HS-27A (cell line): ENCODE measurements around the gene AKR1C1.
"Not testable (repeated sequence)": the region's sequence is repeated elsewhere in the genome, so short reads cannot be mapped to it uniquely, and the experiment has no call there.

Experiments used
- DNase-seq: peaks from one replicate; pipeline ENCODE4 v3.0.0-alpha.2; 2012; ENCODE audit warnings: low read depth, missing footprints

Gene AKR1C1

DNA sequence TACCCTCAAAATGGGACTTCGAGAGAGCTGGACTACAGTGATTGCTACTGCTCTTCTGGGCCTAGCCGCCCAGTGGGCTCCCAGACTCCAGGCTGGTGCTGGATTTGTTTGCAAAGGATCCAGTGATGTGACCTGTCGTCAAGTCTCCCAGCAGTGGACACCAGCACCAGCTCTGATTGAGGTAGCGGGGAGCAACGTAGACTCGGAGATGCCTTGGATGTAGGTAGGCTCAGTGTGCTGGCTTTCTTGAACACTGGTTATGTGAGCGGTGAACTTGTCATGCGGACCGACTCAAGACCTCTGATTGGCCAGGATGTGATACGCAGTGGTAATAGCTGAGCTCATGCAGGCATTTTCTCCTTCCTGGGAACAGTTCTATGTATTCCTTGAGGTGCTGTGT lies 21.0 kb downstream of the AKR1C1 start:
- no peak for DNase-seq

DNA sequence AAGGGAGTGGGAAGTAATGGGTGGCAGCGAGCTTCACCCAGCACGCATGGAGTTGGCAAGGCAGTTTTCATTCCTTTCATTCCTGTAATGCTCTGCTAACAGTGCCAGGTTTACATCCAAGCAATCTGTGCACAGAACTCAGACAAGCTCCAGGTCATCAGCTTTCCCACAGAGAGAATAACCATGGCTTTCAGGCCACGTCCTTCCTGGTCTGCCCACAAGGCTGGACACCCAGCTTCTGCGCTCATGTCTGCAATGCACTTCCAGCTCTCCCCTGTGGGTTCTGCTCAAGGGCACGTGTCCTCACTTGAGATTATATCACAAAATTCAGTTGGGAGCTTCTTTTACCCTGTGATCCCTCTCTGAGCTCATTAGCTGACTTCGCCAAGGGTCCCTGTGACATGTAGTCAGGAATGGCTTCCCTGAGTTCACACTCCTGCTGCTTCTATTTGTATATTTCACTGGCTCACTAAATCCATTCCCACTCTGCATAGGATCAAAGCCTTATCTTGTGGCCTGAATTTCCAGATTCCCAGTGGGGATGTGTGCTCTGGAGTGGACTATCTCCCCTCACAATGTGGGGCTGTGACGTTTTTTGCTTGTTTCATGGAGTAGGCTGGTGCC lies 21.9 kb downstream of the AKR1C1 start:
- DNase-seq: no peak

- DNase-seq: not testable (repeated sequence)
These were observed 24.9 kb downstream of the AKR1C1 start for GRCh38 chr10:4988000-4988641.

DNA sequence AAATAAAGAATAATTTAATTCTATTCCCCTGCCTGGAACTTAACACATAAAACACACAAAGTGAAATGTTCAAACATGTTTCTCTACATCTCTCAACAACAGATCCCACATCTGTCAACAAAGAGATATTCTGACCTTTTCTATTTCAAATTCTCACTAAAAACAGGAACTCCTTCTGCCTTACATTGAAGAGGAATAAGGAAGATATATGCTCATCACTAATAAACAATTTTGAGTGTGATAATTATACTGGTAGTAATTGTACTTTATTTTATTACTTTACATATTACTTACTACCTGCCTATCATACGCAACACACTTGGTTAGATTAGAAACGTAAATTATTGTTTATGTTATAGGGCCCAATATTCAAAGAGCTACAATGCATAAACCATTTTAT lies 27.0 kb downstream of the AKR1C1 start:
- DNase-seq: no peak

GRCh38 chr10:4991463-4991862 lies 28.2 kb downstream of the AKR1C1 start:
- DNase-seq: not testable (repeated sequence)

GRCh38 chr10:4992564-4992963 lies 29.3 kb downstream of the AKR1C1 start:
- not testable (repeated sequence) for DNase-seq

GRCh38 chr10:4994260-4994659 lies 31.0 kb downstream of the AKR1C1 start:
- DNase-seq: not testable (repeated sequence)

DNA sequence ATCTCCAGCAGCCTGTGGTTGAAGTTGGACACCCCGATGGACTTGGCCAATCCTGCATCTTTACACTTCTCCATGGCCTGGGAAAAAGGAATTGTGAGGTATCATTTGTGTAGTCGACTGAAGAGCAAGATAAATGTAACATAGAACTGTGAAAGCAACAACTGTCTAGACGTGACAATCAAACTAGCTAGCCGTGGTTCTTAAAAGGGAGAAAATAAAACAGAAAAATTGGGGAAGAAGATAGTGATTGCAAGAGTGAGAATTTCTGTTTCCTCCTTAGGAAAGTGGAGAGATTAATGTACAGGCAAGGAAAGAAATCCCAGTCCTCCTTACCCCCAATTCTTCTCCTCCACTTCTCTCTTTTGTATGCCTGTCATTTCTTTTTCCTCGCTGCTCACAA lies 35.5 kb downstream of the AKR1C1 start:
- DNase-seq: no peak

- DNase-seq: no peak
These were observed 39.0 kb downstream of the AKR1C1 start for GRCh38 chr10:5002013-5002727.

DNA sequence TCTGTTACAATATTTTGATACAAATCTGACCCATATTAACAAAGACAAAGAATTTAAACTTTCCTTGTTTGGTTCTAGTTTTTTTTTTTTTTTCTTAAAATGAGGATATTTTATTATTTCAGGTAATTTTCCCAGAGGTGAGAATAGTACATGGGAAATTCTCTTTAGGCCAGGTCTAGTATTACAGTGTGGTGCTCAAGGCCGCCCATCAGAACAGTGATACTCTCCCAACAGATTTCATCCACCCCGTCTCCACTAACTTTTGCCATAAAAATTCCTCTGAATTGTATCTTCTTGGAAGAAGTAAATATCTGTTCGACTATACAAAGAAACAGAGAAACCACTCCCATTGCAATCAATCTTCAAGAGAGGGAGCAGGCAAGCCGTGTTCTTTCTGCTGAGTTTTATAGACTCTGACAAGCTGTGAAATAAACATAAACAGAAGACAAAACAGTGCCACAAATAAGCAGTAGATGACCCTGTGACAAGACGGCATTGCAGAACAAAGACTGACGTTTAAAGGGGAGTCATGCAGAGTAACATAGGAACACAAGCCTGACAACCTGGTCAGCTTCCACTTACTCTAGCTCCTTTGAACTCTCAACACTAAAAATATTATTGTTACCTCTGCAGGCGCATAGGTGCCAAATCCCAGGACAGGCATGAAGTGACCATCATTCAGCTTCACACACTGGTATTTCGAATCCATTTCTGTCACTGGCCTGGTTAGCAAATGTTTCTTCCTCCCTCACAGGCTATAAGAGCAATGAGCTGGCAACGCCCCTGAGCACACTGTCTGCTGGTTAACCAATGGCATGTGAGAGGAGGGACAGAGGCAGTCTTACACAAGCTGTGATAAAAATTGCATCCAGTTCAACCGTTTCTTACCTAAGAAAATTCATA lies 40.2 kb downstream of the AKR1C1 start, which contains the start of gene AKR1C2:
Gene AKR1C2, minus strand, starts transcription at position 731 of the 903 bp plus-strand sequence. Its CDS starts 22 bp downstream, at position 709.
- not testable (repeated sequence) for DNase-seq

- not testable (repeated sequence) for DNase-seq
These were observed 40.8 kb downstream of the AKR1C1 start for GRCh38 chr10:5004030-5004385.

DNA sequence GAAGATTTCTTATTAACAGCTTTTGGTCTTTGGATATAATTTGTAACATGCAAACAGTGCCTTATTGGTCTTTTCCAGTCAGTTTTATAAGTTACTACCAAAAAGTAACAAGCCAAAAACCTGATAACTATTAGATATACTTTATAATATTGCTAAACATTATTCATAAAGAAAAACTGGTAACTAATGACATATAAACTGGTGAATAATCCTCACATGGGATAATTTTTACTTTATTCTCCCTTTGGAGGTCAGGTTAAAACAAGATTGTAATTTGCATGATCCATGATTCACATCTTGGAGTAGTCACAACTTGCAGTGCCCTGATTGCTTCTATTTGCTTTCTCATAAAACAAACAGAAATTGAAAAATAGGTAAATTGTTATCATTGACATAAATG lies 41.3 kb downstream of the AKR1C1 start:
- DNase-seq: not testable (repeated sequence)

- DNase-seq: not testable (repeated sequence)
These were observed 45.8 kb downstream of the AKR1C1 start for GRCh38 chr10:5008857-5009548.

- not testable (repeated sequence) for DNase-seq
These were observed 46.8 kb downstream of the AKR1C1 start for GRCh38 chr10:5010043-5010442.

DNA sequence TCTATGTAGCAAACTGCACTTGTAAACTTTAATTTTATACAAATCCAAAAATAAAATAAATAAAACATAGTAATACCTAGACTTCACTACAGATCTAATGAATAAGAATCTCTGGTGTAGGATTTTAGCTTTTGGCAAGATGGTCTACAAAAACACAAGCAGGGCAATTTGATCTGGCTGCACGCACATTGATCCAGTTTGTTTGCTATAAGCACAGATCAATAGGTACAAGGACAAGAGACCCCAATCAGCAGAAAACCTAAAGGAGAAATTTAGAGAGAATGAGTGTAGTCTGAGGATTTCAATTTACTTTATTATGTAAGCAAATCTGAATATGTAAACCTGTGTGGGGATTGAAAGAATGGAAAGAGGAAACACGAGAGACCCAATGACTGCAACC lies 48.2 kb downstream of the AKR1C1 start:
- not testable (repeated sequence) for DNase-seq

GRCh38 chr10:5012595-5012994 lies 49.4 kb downstream of the AKR1C1 start:
- no peak for DNase-seq

DNA sequence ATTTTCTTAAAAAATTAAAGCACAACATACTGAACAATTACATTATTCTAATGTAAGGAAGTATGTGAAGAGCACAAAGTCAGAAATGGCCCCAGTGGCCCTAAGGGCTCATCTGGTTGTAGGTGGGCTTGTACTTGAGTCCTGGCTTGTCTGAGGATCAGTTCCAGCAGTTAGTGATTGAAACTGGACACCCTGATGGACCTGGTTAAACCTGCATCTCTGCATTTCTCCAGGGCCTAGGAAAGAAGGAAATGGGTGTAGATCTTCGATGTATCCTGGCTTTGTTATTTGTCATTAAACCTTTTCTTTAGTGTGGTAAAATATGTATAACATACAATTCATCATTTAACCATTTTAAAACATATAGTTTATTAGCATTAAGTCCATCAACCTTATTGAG lies 50.2 kb downstream of the AKR1C1 start:
- no peak for DNase-seq

GRCh38 chr10:5014200-5014910 lies 51.1 kb downstream of the AKR1C1 start:
- DNase-seq: not testable (repeated sequence)

DNA sequence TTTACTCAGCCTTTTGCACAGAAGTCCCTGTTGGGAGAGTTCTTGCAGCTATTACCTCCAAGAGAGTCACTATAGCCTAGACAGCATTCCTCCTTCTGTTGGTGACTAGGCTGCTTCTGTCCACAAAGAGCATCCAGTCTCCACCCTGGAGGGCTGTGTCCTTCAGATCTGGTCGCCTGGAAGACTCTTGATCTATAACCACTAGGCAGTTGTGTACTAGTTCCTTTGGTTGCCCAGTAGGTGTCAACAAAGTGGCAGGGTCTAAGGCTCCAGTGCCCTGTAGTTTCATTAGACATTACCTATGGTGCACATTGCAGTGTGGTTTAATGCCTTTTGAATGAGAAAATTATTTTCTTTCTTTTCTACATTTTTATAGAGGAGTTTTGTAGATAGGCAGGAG lies 51.7 kb downstream of the AKR1C1 start:
- no peak for DNase-seq

DNA sequence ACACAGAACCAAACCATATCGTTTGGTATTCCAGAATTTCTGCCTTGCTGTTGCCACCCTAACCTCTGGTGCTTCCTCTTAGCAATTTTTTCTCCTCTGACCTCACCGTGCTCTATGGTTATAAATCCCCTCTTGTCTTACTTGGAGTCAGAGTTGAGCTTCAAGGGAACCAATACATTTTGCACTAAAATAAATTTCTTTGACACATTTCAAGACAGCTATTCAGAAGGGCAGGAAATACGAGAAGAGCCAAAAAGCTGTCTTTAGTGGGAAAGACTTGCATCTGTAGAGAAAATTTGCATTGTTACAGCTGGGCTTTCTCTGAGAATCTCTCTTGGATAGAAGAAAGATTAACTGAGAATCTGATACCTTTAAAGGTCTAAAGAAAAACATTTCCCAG lies 54.9 kb downstream of the AKR1C1 start:
- no peak for DNase-seq
